Mesodermal cell (in vitro differentiated cells): ENCODE results near the gene RIPK3.
A peak's percentile ranks its signal among the peaks of the same experiment; 100 is the strongest.

Experiments used
- H3K27ac ChIP-seq: 2 replicates; pipeline ENCODE4 v1.7.0; 2013; ENCODE audit warnings: mild to moderate bottlenecking, low read depth, low read length, moderate library complexity; ENCODE audit not compliant: severe bottlenecking
- H3K36me3 ChIP-seq: 2 replicates; pipeline ENCODE4 v1.7.1; 2013; ENCODE audit warnings: mild to moderate bottlenecking, low read length, moderate library complexity; ENCODE audit not compliant: control insufficient read depth, insufficient read depth
- H3K4me1 ChIP-seq: one replicate; pipeline ENCODE4 v1.7.1; 2013; ENCODE audit warnings: mild to moderate bottlenecking, low read length; ENCODE audit not compliant: insufficient read depth, control insufficient read depth, poor library complexity, severe bottlenecking
- H3K4me3 ChIP-seq: 2 replicates; pipeline ENCODE4 v1.7.0; 2013; ENCODE audit warnings: low read length, control low read depth, mild to moderate bottlenecking; ENCODE audit not compliant: insufficient read depth, poor library complexity, severe bottlenecking; ENCODE audit errors: extremely low read depth
- H3K9me3 ChIP-seq: 2 replicates; pipeline ENCODE4 v1.7.1; 2013; ENCODE audit warnings: mild to moderate bottlenecking, low read length, moderate library complexity; ENCODE audit not compliant: control insufficient read depth
- WGBS, 2 experiments: methylation state at CpG; one replicate each; pipeline ENCODE4 v1.1.5; 2013; ENCODE audit warnings: missing lambda C conversion rate in 2 of 2; ENCODE audit not compliant: insufficient coverage in 2 of 2; 5-methylcytosine and 5-hydroxymethylcytosine counted together

RIPK3 gene

GRCh38 chr14:24310646-24311604, 28.9 kb downstream of the RIPK3 start, which contains the start of gene LTB4R:
LTB4R (plus strand) TSS chr14:24311502; CDS start chr14:24315652, 4,150 bp downstream.
- WGBS, 2 experiments = 97% methylated on average over 87 to 99 of the region's 99 CpGs
- Histone ChIP-seq H3K4me1 (no peaks in the 10 kb centered on the region), H3K4me3 (no peak within 1 kb of the TSS), H3K27ac (no peak within 1 kb of the TSS), H3K9me3 (no peaks in the 10 kb centered on the region), H3K36me3 (peaks cover 53% of the 10 kb centered on the region)

- 90 to 91% methylated on average over 3 to 5 of the region's 5 CpGs for WGBS, 2 experiments
- Histone ChIP-seq H3K4me3 (no peak overlapping the region), H3K27ac (no peak overlapping the region), H3K36me3 (peaks cover 57% of the 10 kb centered on the region), H3K4me1 (no peaks in the 10 kb centered on the region), H3K9me3 (no peaks in the 10 kb centered on the region)
Measured at GRCh38 chr14:24310265-24310645, 29.5 kb downstream of the RIPK3 start.

- H3K27ac ChIP-seq = no peak within 1 kb of the TSS
- peaks cover 62% of the 10 kb centered on the region for H3K36me3 ChIP-seq
- H3K4me1 ChIP-seq = no peaks in the 10 kb centered on the region
- H3K9me3 ChIP-seq = no peaks in the 10 kb centered on the region
- WGBS, 2 experiments = 96 to 100% methylated on average over 2 to 5 of the region's 5 CpGs
- no peak within 1 kb of the TSS for H3K4me3 ChIP-seq
Measured at GRCh38 chr14:24309538-24310264, 30.1 kb downstream of the RIPK3 start, which contains the start of gene LTB4R2. LTB4R2 (plus strand) TSS chr14:24310140; CDS start chr14:24310665, 525 bp downstream.

- Histone ChIP-seq H3K9me3 (no peaks in the 10 kb centered on the region), H3K4me1 (no peaks in the 10 kb centered on the region), H3K27ac (no peak overlapping the region), H3K4me3 (no peak overlapping the region), H3K36me3 (peaks cover 70% of the 10 kb centered on the region)
- 82 to 94% methylated on average over 4 to 7 of the region's 7 CpGs for WGBS, 2 experiments
Measured at GRCh38 chr14:24308342-24309124, 31.3 kb downstream of the RIPK3 start.

GRCh38 chr14:24307575-24308341, 32.0 kb downstream of the RIPK3 start, which contains the start of gene CIDEB:
CIDEB (minus strand) TSS chr14:24307977; CDS start chr14:24307858, 119 bp downstream.
- WGBS, 2 experiments = 65 to 72% methylated on average over 6 of the region's 6 CpGs
- no peaks in the 10 kb centered on the region for H3K4me1 ChIP-seq
- H3K4me3 ChIP-seq = no peak within 1 kb of the TSS
- no peak within 1 kb of the TSS for H3K27ac ChIP-seq
- peaks cover 78% of the 10 kb centered on the region for H3K36me3 ChIP-seq
- H3K9me3 ChIP-seq = no peaks in the 10 kb centered on the region

GRCh38 chr14:24307156-24307574, 32.6 kb downstream of the RIPK3 start:
- Histone ChIP-seq H3K9me3 (no peaks in the 10 kb centered on the region), H3K27ac (no peak overlapping the region), H3K4me1 (no peaks in the 10 kb centered on the region), H3K36me3 (peaks cover 81% of the 10 kb centered on the region), H3K4me3 (no peak overlapping the region)
- 84 to 88% methylated on average over 9 to 11 of the region's 11 CpGs for WGBS, 2 experiments

GRCh38 chr14:24304019-24304387, 35.8 kb downstream of the RIPK3 start:
- Histone ChIP-seq H3K36me3 (peaks cover 65% of the 10 kb centered on the region), H3K4me3 (no peak overlapping the region), H3K27ac (no peak overlapping the region), H3K9me3 (no peaks in the 10 kb centered on the region), H3K4me1 (no peaks in the 10 kb centered on the region)
- WGBS, 2 experiments = 95 to 98% methylated on average over 6 to 11 of the region's 11 CpGs

- Histone ChIP-seq H3K27ac (no peak overlapping the region), H3K4me1 (peaks cover 16% of the 10 kb centered on the region), H3K4me3 (peak overlapping the region; percentile 92), H3K9me3 (no peaks in the 10 kb centered on the region), H3K36me3 (peaks cover 52% of the 10 kb centered on the region)
- WGBS, 2 experiments = 42 to 54% methylated on average over 7 to 14 of the region's 16 CpGs
Measured at GRCh38 chr14:24300326-24300980, 39.3 kb downstream of the RIPK3 start.

- peak within 1 kb of the TSS; percentile 92 for H3K4me3 ChIP-seq
- H3K36me3 ChIP-seq = peaks cover 47% of the 10 kb centered on the region
- H3K27ac ChIP-seq = peak within 1 kb of the TSS; percentile 47
- H3K9me3 ChIP-seq = no peaks in the 10 kb centered on the region
- peaks cover 16% of the 10 kb centered on the region for H3K4me1 ChIP-seq
- 1 to 2% methylated on average over 63 to 64 of the region's 75 CpGs for WGBS, 2 experiments
Measured at GRCh38 chr14:24299255-24300191, 40.3 kb downstream of the RIPK3 start, which contains the start of the genes DHRS1 and NOP9. DHRS1 (minus strand) TSS chr14:24299780; CDS start chr14:24299106, 674 bp downstream. NOP9 (plus strand) TSS chr14:24299850; CDS start chr14:24299955, 105 bp downstream.
